Measurements from ENCODE around the gene ZNF540.

GRCh38 chr19:37565370-37565669 lies 29.4 kb upstream of the ZNF540 start:
- TF ChIP-seq MAFK (IDR thresholded peaks at IDR 0.05; ENCODE audit: low read depth, low read length) (no peak), CTCF (conservative IDR thresholded peaks at IDR 0.05; ENCODE audit: low read depth, low read length) (no peak), RFX5 (IDR thresholded peaks at IDR 0.05; ENCODE audit: low read depth, low read length) (no peak)

Measured in IMR-90 (cell line).